Left lobe of liver (tissue), 2 donors: ENCODE data around the gene UNC93B1. TPM values are rescaled to one million over a fixed set of nuclear protein-coding genes. Genes with fewer than 3 reads are reported as not detected.

Experiments used
- ATAC-seq: fragments of 200-7000 bp; cut with Tn5 transposase; one replicate; pipeline ENCODE4 v1.9.1; 2020; ENCODE audit warnings: mild to moderate bottlenecking, moderate library complexity
- DNase-seq: peaks from one replicate; pipeline ENCODE4 v3.0.0-alpha.2; 2020; ENCODE audit warnings: low spot score
- total RNA-seq: library from RNA; stranded (reverse); gene quantifications from one replicate; pipeline ENCODE4 v1.2.1, GENCODE V29; 2021
- donor health status: DM: no; HTN: no; CAD: no; lungs with moderate emphysema.
- donor health status: DM: no; HTN: yes; CAD: no.

UNC93B1 gene
- total RNA-seq, 1 donor from 2014 or later, result 18.9 TPM

DNA sequence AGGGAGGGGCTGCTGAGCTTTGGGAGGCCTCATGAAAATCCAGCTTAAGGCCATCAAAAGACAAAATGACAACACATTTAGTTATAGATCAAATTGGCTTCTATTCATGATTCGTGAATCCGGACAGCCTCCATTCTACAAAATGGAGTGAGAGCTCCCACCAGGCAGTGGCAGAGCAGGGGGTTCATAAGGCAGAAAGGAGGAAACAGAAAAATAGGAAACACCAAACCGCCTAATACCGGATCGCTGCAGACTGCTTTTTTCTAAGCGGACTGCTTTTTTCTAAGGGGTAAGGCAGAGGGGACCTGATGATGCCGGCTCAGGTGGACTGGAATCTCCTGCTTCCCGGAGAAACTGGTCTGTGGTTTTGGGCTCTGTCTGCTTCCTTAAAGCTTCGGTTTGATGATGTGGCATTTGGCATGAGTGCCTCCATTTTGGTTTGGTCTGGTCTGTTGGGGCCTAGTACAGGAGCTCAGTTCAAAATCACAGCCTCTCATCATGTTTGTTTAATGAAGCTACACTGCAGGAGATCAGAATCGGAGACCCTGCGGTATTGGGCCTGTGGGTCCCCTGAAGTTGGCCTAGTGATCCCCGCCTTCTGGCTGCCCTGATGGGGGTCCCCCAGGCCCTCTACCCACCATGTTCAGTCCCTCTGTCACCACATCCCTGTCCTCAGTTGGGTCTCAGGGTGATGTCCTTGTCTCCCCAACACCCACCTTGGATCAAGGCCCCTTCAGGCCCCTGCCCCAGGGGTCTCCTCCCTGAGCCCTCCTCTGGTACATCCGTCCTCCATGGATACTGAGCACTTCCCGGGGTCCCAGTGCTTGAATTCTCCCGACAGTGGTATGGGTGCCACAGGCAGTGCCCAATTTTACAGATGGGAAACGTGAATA is 7.4 kb upstream of the UNC93B1 start:
- DNase-seq (no peak), ATAC-seq (no peak)

DNA sequence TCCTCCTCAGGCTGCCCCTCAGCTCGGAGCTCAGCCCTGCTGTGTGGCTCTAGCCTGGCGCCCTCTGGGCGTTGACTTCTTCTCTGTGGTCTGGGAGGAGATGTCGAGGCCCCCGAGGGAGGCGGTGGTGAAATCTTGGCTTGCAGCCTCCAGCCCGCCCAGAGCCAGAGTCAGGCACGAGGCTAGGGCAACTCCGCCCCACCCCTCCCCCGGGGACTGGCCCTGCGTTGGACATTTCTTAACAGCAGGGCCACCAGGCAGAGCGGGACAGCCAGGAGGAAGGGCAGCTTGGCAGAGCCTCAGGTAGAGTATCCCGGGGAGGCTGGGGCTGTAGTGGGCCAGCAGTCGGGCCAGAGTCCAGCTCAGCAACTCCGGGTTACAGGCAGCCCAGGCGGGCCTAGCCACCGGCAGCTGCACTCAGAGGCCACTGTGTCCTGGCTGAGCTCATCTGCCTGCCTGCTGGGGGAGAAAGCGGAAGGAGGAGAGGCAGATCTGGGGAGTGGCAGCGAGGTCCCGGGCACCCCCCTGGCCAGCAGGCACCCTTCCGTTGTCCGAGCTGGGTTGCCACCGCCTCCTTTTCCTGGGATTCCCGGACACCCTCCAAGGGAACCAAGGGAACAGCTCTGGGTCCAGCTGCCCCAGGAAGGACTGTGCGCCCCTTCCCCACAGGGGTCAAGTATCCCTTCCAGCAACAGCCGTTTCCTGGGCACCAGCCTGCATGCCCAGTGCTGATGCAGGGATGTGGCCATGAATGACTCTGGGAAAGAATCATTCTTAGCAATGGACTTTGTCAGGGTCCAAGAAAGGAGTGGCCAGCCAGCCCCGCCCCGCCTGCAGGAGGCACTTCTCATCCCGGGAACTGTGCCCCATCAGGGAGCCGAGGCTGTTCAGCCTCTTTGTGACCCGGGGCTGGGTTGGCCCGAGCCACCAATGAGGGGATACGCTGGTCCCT is 6.5 kb upstream of the UNC93B1 start, which contains the start of gene ALDH3B1:
TSS of gene ALDH3B1 (plus strand) at position 238 of the 952 bp plus-strand sequence. CDS start 4,971 bp downstream, outside the sequence.
- peak; percentile 89 for ATAC-seq
- peak; percentile 98 for DNase-seq

DNA sequence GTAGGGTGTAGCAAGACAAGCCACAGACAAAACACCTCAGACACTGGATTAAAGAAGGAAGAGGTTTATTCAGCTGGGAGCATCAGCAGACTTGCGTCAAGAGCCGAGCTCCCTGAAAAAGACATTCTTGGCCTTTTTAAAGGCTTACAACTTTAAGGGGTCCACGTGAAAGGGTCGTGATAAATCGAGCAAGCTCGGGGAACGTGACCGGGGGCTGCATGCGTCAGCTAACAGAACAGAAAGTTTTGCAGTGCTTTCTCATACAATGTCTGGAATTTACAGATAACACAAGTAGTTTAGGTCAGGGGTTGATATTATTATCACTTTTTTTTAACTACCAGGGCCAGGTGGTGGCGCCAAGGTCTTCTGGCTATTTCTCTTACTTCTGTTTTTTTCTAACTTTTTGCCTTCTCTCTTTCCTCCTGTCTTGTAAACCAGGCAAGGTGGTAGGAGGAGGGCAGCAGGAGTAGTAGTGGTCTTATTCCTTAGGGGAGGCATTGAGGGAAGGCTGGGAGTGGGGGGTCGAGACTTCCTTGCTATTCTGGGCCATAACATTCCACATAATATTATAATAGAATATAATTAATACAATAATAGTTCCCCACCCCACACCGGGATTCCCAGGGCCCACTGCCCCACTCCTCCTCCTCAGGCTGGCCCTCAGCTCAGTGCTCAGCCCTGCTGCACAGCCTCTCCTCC is 5.6 kb upstream of the UNC93B1 start:
- no peak for ATAC-seq
- no peak for DNase-seq

DNA sequence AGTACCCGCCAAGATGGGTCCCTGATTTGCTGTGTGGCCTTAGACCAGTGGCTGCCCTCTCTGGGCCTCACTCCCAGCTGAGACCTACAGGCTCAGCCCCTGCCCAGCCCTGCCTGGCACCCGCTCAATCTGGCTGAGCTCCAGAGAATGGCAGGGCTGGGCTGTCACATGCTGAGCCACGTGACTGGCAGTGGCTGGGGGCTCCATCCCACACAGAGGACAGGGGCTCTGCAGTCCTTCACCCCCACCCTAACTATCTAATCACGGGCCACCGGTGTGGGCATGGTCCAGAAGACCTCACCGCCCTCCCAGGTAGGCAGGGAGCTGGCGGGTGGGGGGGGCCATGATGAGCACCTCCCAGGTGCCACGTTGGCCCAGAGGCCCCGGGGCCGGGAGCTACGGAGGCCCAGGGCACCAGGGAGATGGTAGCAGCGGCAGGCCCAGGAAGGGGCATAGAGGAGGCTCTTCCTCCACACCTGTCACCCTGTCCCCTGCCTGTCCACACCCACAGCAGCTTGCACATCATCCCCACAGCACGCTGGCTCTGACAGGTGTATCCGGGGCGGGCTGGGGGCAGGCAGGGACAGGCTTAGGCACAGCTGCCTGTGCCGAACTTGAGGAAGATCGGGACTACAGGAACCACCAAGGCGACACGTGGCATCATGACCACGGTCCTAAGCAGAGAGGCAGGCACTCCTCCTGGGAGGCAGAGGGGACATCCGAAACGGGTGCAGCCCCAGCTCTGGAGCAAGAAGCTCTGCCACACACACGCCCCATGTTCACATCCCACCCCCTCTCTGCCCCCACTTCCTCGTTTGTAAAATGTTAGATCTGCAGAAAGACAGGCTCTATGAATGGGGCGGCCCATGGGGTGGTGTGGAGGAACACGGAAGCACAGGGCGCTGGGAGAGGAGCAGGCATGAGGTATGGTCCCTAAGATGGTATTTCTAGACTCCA is 4.8 kb upstream of the UNC93B1 start:
- ATAC-seq, result no peak
- no peak for DNase-seq

DNA sequence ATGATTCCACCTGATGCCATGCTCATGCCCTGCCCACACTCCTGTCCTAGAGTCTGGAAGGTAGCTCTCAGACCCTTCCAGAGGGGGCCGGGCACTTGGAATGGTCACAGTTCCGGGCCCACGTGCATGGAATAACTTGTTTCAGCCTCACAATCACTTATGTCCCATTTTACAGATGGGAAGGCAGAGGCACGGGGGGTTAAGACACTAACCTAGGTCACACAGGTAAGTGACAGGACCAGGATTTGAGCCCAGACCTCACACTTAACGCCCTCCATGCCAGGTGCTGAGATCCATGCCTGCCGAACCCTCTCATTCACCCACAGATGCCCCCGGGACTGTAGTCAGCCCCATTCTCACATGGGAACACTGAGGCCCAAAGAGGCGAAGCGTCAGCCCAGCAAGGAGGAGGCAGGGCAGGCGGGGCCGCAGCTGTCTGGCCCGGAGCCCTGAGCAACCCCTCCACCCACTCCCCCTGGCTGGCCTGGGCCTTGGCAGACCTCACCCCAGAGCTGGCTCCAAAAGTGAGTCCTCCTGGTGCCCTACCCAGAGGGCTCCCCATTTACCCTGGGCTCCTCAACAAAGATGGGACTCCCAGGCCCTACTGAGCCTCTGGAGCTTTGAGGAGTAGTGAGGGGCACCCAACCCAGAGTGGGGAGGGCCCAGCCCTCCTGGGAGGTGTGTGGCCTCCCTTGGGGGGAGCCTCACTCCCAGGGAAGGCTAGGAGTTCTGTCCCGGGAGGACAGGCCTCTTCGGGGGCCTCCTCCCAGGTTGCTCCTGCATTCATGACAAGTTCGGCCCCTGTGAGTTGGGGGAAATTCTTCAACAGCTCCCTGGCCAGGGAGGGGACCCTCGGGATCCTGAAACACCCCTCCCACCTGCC is 3.8 kb upstream of the UNC93B1 start:
- no peak for DNase-seq
- no peak for ATAC-seq

DNA sequence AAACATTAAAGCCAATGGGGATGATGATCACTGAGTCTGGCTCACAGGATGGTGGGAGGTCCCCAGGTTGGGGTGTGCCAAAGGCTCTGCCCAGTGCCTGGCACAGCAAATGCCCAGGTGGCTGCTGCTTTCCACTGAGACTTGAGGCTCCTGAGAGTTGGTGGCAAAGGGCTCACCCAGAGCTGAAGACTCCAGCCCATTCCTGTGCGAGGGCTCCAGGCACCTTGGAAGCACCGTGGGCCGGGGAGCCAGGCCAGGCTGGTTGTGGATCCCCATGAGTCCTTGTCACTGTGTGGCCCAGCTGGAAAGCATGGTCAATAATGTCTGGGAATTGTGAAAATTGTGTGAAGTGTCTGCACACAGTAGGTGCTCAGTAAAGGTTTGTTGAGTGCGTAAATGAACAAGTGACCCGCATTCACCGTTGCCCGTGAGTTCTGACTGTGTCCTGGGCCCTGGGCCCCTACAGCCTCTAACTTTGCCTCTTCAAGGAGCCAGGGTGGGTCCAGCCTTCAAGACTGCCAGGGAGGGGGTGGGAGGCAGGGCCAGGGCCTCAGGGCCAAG is 2.8 kb upstream of the UNC93B1 start:
- DNase-seq, result no peak

DNA sequence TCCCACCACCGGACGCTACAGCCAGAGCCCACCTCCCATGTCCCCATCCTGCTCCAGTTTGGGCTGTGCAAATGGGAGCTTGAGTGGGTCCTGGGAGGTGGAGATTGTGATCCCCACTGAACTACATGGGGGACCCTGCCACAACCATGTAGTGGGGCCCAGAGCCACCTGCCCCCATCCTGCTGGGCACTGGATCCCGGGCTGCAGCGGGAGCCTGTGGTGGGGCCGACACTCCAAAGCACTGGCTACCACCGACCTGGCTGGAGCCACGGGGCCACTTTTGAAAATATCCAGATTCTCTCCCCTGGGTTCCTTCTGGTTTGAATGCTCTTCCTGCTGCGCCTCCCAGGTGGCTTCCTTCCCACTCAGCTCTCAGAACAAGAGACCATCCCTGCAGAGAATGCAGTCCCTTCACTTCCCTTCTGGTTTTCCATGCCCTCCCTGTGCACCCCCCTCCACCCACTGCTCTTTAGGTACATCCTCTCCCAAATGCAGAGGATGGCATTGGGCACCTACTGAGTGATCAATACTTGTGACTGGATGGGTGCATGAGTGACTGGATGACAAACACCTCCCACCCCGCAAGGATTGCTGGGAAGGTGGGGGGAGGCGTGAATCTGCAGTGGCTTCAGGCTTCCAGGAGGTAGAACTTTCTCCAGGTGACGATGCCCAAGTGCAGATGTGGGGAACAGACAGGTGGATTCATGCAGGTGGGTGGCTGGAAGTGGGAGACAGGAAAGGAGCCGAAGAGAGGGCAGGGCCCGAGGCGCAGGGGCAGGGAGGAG is 846 bp upstream of the UNC93B1 start:
- DNase-seq (no peak), ATAC-seq (no peak)

More for the DNA sequence above, 2.8 kb upstream of the UNC93B1 start:
- no peak for ATAC-seq

DNA sequence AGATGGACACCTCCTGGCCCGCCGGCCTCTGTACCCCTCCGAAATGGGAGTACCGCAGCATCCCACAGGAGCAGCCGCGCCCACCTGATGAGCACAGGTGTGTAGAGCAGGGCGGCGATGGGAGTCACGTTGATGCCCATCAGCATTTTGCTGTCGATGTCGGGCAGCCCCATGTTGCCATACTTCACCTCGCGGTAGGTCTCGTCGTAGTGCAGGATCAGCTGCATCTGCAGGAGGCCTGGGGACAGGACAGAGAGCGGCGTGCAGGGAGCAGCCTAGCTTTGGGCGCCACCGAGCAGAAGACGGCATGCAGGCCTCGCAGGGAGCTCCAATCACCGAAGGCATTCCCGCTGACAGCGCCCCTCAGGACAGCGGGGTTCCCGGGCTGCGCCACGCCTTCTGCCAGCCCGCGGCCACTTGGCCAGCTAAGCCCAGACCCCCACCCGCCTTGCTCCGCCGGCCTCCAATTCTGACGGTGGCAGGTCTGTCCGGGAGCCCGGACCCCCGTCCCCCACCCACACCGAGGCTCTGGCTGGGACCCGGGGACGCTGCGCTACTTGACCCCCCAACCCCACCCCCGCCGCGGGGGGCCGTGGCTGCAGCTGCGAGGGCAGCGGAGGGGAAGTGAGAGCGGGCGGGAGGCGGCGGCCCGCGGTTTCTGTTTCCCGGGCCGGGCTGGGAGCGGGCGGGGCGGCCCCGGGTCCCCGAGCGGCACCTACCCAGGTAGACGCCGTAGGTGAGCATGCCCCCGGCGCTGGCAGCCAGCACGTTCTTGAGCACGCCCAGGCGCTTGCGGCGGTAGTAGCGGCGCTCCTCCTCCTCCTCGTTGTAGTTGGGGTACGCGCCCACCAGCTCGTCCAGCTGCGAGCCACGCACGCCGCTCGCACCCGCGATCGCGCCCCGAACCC is 705 bp downstream of the UNC93B1 start:
- no peak for DNase-seq
- ATAC-seq, result peak; percentile 46

DNA sequence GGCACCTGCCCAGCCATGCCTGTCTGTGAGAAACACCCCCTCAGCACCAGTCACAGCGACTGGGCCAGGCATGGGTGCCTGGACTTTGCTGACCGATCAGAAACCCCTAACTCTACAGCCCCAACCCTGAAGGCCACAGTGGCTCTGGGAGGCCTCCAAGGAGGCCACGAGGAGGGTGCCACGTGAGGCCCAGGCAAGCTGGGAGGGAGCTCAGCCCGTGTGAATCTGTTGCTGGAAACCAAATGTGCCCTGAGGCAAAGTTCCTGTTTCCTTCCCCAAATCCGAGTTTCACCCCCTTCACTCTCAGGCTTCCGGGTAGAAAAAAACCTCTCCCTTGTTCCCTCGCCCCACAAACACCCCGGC is 1.3 kb downstream of the UNC93B1 start:
- ATAC-seq (no peak), DNase-seq (no peak)

DNA sequence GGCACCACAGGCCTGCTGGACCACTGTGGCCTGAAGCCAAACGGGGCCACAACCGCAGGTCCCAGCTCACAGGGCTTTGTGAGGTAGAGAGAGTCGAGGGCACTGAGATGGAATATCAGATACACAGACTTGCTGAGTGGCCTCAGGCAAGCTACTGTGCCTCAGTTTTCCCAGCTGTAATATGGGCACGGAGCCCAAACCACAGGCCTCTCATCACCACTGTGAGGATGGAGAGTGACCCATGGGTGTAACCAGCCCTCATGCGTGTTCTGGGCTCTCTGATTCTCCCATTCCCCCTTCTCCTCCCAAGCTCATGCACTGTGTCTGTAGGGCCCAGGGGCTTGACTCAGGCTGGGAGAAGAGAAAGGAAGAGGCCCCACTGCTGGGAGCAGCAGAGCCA is 4.2 kb downstream of the UNC93B1 start:
- no peak for DNase-seq
- no peak for ATAC-seq

DNA sequence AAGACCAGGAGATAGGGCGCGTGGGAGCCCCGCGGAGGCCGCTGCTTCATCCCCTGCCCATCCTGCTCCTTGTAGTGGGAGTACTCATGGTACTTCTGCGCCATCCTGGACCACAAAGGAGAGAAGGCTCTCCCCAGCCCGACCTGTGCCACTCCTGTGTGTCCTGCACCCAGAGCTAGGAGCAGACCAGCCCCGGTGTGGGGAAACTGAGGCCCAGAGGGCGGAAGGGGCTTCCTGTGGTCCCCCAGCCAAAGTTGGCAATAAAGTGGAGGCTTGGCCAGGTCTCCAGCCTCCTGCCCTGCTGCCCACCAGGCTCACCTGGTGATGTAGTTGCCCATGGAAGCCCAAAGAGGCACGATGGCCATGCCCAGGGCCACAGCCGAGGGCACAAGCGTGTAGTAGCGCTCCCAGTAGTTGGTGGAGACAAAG is 4.7 kb downstream of the UNC93B1 start:
- ATAC-seq, result no peak
- DNase-seq, result no peak

DNA sequence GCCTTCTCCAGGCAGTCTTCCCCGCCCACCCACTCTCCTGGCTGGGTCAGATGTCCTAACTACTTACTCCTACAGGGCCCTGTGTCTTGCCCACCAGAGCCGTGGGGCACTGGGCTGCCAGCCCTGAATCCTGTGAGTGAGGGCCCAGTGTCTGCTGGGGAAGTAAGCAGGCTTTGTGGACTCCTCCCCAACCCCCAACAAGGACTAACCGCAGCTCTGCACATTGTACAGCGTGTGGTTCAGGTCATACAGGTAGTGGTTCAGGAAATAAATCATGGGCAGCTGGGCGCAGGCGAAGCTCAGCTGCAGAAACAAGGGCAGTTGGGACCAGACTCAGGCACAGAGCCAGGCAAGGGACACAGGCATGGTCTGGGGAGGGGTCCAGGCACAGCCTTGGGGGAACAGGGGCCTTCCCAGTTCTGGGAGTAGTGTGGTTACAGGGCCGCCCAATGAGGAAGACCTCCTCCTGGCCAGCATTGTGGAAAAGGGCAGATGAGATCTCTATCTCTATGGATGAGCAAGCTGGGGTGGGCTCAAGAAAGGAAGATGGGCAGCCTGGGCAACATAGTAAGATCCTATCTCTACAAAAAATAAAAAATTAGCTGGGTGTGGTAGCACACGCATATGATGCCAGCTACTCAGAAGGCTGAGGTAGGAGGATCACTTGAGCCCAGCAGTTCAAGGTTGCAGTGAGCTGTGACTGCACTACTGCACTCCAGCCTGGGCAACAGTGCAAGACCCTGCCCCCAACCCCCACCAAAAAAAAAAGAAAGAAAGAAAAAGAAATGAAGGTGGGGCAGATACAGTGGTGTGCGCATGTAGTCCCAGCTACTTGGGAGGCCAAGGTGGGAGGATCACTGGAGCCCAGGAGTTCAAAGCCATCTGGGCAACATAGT is 5.5 kb downstream of the UNC93B1 start:
- DNase-seq, result peak; percentile 44
- no peak for ATAC-seq

DNA sequence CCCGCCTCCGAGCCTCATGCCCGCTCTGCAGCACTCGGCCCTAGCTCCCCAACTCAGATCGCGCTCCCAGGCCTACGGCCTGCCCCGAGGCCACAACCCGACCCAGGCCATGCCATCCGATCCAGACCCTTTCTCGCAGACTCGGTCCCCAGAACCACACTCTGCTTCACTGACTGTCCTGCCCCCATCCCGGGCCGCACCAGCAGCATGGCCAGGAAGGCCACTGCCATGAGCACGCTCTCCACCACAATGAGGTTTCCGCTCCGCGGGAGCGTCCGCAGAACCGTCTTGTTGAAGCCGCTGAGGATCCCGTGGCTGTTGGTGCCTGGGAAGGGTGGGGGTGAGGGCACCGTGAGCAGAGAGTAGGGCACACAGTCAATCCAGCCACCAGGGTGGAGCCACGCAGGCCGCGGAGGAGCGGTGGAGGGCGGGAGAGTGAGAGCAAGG is 6.4 kb downstream of the UNC93B1 start:
- ATAC-seq (no peak), DNase-seq (no peak)

DNA sequence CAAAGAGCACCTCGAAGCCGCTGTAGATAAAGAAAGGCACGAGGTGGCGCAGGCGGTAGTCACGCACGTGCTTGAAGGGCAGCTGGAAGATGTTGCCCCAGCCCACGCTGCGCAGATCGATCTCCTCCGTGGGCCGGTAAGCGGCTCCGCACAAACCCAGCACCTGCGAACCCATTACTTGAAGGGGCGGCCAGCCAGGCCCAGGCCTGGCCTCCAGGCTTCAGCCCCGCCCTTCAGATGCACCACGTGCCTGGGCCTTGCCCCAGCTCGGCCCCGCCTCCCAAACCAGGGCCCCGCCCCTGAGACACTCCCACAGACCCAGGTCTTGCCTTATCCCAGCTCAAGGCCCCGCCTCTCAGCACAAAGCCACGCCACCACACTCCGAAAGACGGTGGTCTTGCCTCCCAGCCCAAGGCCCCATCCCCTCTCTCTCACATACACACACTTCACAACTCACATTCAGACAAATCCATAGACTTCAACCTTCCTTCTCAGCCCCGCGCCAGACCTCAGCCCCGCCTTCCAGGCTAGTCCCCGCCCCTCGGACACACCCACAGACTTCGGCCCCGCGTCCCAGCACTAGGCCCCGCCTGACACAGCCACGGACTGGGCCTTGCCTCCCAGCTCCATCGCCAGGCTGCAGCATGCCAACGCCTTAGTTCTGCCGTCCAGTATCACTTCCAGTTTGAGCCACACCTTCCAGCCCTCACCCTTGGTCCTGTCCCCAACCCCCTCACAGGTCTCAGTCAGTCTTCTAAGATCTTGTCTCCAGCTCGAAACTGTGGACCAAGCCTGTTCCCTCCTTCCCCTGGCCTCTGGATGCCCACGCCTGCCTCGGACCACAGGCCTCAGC is 7.0 kb downstream of the UNC93B1 start:
- peak; percentile 77 for ATAC-seq
- peak; percentile 55 for DNase-seq

DNA sequence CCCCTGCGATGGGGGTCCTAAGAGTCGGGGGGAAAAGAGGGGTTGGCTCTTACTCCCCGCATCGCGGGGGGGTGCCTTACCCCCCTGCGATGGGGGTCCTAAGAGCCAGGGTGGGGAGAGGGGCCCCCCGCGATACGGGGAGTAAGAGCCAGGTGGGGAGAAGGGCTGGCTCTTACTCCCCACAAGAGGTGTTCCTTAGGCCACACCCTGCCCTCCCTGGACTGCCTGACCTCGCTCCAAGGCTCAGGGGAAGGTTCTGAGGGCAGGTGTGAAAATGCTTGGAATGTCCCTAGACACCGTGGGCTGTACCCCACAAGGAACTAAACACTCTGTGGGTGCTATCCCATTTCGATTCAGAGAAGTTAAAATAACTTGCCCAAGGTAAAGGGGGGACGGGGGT is 7.8 kb downstream of the UNC93B1 start:
- no peak for ATAC-seq
- DNase-seq, result no peak
